Measurements from ENCODE around the gene LSAMP.

Gene LSAMP

GRCh38 chr3:116285781-116286421 is 159.4 kb downstream of the LSAMP start:
- no peak for DNase-seq

DNA sequence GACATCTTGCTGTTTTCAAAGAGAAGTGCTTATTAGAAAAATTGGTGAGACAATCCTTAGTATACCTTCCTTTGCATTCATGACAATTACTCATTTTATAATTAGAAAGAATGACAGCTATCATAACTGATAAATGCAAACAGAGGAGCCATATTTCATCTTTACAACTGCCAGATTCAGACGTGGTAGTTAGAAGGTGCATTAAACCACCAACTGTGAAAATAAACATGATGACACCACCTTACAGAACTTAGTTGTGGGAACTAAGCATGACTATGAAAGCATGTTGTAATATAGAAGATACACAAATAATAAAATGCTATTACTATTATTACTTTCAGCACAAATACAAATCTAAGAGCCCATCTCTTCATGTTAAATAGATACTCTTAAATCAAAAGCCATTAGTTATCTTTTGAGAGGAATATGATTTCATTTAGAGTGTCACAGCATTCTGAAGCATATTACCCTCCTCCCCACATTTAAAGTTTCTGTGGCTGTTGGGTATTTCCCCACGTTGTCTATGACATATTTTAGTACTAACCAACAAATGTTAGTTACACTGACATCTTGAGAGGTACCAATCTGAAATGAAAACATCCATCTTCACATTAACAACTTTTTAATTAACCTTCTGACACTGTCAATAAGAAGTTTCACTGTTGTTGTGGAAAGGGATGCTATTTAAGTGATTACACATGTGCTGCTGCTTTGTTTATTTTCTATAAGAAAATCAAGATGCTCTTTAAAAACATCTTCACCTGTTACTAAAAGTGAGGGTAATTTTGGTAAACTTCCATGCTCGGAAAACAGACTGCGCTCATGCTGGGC is 163.8 kb downstream of the LSAMP start:
- DNase-seq: no peak

DNA sequence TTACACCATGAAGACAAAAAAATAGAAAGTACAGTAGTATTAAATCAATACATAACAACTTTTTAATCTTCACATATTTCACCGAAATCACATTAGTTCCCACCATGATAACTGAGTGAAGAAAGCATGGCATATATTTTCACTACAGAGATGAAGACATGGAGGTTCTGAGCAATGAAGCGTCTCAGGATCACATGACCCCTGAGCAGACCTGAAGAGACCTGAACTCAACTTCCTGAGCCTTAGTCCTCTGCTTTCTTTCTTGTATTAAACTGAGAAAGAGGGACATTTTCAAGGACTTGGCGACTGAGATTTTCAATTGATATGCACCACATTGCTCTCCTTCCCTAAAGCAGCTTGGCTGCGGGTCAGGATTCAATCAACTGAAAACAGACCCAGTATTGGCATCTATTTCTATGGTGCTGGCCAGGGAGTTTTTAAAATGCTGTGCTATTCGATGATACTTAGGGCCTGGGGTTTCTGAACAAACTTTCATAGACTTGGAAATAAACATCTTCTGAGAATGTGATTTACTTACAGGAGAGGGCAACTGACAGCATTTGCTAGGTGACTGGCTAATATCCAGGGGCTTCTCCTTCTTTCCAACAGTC is 165.1 kb downstream of the LSAMP start:
- DNase-seq: no peak

GRCh38 chr3:116276675-116277074 is 168.6 kb downstream of the LSAMP start:
- no peak for DNase-seq

- no peak for DNase-seq
These were observed 175.2 kb downstream of the LSAMP start for GRCh38 chr3:116270056-116270455.

- DNase-seq: no peak
These were observed 178.2 kb downstream of the LSAMP start for GRCh38 chr3:116267116-116267515.

GRCh38 chr3:116265976-116266584 is 179.2 kb downstream of the LSAMP start:
- no peak for DNase-seq

- DNase-seq: no peak
These were observed 180.0 kb downstream of the LSAMP start for GRCh38 chr3:116265320-116265695.

DNA sequence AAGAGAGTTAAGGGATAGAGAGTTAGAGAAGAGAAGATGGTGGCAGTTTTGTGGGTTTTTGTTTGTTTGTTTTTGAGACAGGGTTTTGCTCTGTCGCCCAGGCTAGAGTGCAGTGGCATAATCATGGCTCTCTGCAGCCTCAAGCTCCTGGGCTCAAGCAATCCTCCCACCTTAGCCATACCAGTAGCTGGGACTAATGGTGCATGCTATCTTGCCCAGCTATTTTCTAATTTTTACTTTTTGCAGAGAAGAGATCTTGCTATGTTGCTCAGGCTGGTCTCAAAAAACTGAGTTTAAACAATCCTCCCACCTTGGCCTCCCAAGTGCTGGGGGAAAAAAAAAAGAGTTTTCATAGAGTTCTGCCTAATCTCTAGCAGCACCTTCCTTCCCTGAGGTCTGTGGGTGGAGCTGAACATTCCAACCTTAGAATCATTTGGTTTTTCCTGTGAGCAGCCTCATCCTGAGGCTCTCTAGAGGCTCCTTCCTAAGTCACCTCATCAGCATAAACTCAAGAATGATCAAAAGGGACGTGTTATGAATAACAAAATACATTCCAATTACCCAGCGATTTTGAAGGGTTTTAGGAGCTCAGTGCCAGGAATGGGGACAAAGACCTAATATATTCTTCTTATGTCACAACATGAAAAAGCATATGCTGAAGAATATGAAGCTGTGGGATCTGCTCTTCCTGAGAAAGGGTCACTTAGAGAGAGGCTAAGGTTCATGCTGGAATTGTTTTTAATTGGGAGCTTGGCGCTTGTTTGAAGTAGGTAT is 180.6 kb downstream of the LSAMP start:
- no peak for DNase-seq

- DNase-seq: no peak
These were observed 181.3 kb downstream of the LSAMP start for GRCh38 chr3:116263842-116264545.

- no peak for DNase-seq
These were observed 184.8 kb downstream of the LSAMP start for GRCh38 chr3:116260491-116260890.

GRCh38 chr3:116259984-116260383 is 185.3 kb downstream of the LSAMP start:
- no peak for DNase-seq

DNA sequence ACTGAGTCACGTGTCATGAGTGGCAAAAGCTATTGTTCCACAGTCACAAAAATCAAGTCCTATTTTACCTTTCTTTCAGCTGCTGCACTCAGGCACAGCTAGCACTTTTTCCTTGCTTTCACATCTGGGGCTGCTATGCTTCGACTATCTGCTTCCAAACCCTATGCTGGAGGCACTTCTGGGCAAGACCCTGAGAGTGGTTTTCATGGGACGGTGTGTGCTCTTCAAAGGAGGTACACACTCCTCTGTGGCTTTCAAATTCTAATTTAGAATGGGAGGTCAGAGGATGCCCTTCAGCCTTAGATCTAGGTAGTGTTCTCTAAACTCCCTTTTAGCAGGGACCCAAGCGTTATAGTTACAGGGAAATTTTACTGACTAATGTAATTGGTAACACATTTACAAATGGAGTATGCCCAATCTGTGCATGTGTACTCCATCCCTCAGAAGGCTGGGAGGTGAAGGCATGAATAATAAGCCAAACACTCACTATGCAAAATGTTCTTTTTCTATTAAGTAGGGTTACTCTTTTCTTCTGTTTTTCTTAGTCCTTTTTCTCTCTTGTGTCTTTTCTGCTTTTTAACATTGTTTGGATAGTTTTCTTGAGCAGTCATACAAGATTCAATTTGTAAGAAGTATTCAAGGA is 188.3 kb downstream of the LSAMP start:
- no peak for DNase-seq

DNA sequence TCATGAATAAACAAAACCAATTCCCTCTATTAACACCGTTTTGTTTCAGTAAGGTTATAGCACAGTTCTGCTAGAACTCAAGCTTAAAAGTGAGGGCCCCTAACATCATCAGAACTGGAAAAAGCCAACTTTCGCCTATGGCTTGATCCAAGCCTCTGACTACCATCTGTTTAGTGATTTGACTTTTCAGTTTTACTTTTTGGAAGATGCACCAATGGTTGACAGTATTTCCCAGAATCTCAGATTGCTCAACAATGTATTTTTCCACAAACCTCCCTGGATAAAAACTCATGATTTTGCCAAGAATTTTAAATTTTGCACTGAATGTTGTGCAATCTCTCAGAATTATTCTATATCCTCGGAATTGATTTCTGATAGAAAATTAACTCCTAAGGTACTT is 190.7 kb downstream of the LSAMP start:
- DNase-seq: no peak

GRCh38 chr3:116253511-116253910 is 191.8 kb downstream of the LSAMP start:
- DNase-seq: no peak

GRCh38 chr3:116247605-116248004 is 197.7 kb downstream of the LSAMP start:
- DNase-seq: no peak

- no peak for DNase-seq
These were observed 198.8 kb downstream of the LSAMP start for GRCh38 chr3:116246406-116246980.

GRCh38 chr3:116242825-116243224 is 202.5 kb downstream of the LSAMP start:
- no peak for DNase-seq

- no peak for DNase-seq
These were observed 203.6 kb downstream of the LSAMP start for GRCh38 chr3:116241677-116242076.

GRCh38 chr3:116240261-116240660 is 205.0 kb downstream of the LSAMP start:
- no peak for DNase-seq

Measured in suppressor macrophage (primary cell).